ENCODE data around the gene IL1A. TPM values are rescaled to one million over a fixed set of nuclear protein-coding genes. Genes with fewer than 3 reads are reported as not detected.
A peak's percentile ranks its signal among the peaks of the same experiment; 100 is the strongest.

The IL1A gene
- total RNA-seq, 2 donors from 2014 or later: 0.25 to 12.3 TPM

GRCh38 chr2:112755444-112755843 is 28.8 kb downstream of the IL1A start:
- no peaks in the 10 kb centered on the region for H3K9me3 Mint-ChIP-seq
- peak; percentile 54 to 71 for ATAC-seq
- H3K4me3 Mint-ChIP-seq: no peak overlapping the region
- H3K27ac Mint-ChIP-seq: peak overlapping the region; percentile 5 to 85
- peaks cover 32% of the 10 kb centered on the region for H3K36me3 Mint-ChIP-seq
- H3K27me3 Mint-ChIP-seq: no peaks in the 10 kb centered on the region
- DNase-seq (ENCODE audit: low spot score): no peak
- peaks cover 44 to 47% of the 10 kb centered on the region in 2 donors for H3K4me1 Mint-ChIP-seq (ENCODE audit: low read depth in 2 of 2)

- Mint-ChIP-seq H3K9me3 (no peaks in the 10 kb centered on the region), H3K27ac (peak overlapping the region; percentile 5 to 85), H3K27me3 (no peaks in the 10 kb centered on the region), H3K36me3 (peaks cover 32% of the 10 kb centered on the region), H3K4me1 (ENCODE audit: low read depth in 2 of 2) (peaks cover 53 to 56% of the 10 kb centered on the region in 2 donors), H3K4me3 (peak overlapping the region; percentile 3)
- no peak for ATAC-seq
- no peak for DNase-seq (ENCODE audit: low spot score)
Measured at GRCh38 chr2:112754564-112754963, 29.7 kb downstream of the IL1A start.

GRCh38 chr2:112752667-112753066 is 31.6 kb downstream of the IL1A start:
- DNase-seq (ENCODE audit: low spot score): peak; percentile 63
- Mint-ChIP-seq H3K36me3 (peaks cover 27% of the 10 kb centered on the region), H3K9me3 (no peaks in the 10 kb centered on the region), H3K4me3 (peak overlapping the region; percentile 47), H3K27me3 (no peaks in the 10 kb centered on the region), H3K4me1 (ENCODE audit: low read depth in 2 of 2) (peaks cover 49 to 54% of the 10 kb centered on the region in 2 donors), H3K27ac (peak overlapping the region; percentile 24 to 85)
- peak; percentile 61 for ATAC-seq

- Mint-ChIP-seq H3K9me3 (no peaks in the 10 kb centered on the region), H3K4me3 (no peak overlapping the region), H3K27me3 (no peaks in the 10 kb centered on the region), H3K36me3 (peaks cover 27% of the 10 kb centered on the region), H3K27ac (peak overlapping the region in 1 of 2 donors; percentile 85), H3K4me1 (ENCODE audit: low read depth in 2 of 2) (peaks cover 49 to 52% of the 10 kb centered on the region in 2 donors)
- ATAC-seq (no peak), DNase-seq (ENCODE audit: low spot score) (no peak)
Measured at GRCh38 chr2:112751451-112752197, 32.7 kb downstream of the IL1A start.

GRCh38 chr2:112750560-112750843 is 33.8 kb downstream of the IL1A start:
- Mint-ChIP-seq H3K4me1 (ENCODE audit: low read depth in 2 of 2) (peaks cover 40 to 44% of the 10 kb centered on the region in 2 donors), H3K36me3 (peaks cover 16% of the 10 kb centered on the region), H3K9me3 (no peaks in the 10 kb centered on the region), H3K27ac (peak overlapping the region; percentile 71 to 85), H3K4me3 (peak overlapping the region; percentile 54), H3K27me3 (no peaks in the 10 kb centered on the region)
- DNase-seq (ENCODE audit: low spot score) (no peak), ATAC-seq (no peak)

GRCh38 chr2:112749755-112750559 is 34.3 kb downstream of the IL1A start:
- DNase-seq (ENCODE audit: low spot score) (peak; percentile 89), ATAC-seq (peak; percentile 88 to 90)
- H3K27ac Mint-ChIP-seq: peak overlapping the region; percentile 71 to 85
- peaks cover 13% of the 10 kb centered on the region for H3K36me3 Mint-ChIP-seq
- H3K27me3 Mint-ChIP-seq: no peaks in the 10 kb centered on the region
- no peaks in the 10 kb centered on the region for H3K9me3 Mint-ChIP-seq
- peaks cover 36 to 40% of the 10 kb centered on the region in 2 donors for H3K4me1 Mint-ChIP-seq (ENCODE audit: low read depth in 2 of 2)
- peak overlapping the region; percentile 54 for H3K4me3 Mint-ChIP-seq

- H3K9me3 Mint-ChIP-seq: no peaks in the 10 kb centered on the region
- H3K27ac Mint-ChIP-seq: no peak overlapping the region
- ATAC-seq: no peak
- DNase-seq (ENCODE audit: low spot score): no peak
- H3K27me3 Mint-ChIP-seq: no peaks in the 10 kb centered on the region
- no peaks in the 10 kb centered on the region for H3K4me1 Mint-ChIP-seq (ENCODE audit: low read depth in 2 of 2)
- peaks cover 18% of the 10 kb centered on the region for H3K36me3 Mint-ChIP-seq
- no peak overlapping the region for H3K4me3 Mint-ChIP-seq
Measured at GRCh38 chr2:112740527-112740926, 43.8 kb downstream of the IL1A start.

- H3K4me3 Mint-ChIP-seq: no peak overlapping the region
- no peaks in the 10 kb centered on the region for H3K9me3 Mint-ChIP-seq
- ATAC-seq (no peak), DNase-seq (ENCODE audit: low spot score) (no peak)
- no peaks in the 10 kb centered on the region for H3K27me3 Mint-ChIP-seq
- no peaks in the 10 kb centered on the region for H3K4me1 Mint-ChIP-seq (ENCODE audit: low read depth in 2 of 2)
- H3K27ac Mint-ChIP-seq: no peak overlapping the region
- peaks cover 12% of the 10 kb centered on the region for H3K36me3 Mint-ChIP-seq
Measured at GRCh38 chr2:112737542-112738232, 46.6 kb downstream of the IL1A start.

GRCh38 chr2:112733871-112734270 is 50.4 kb downstream of the IL1A start:
- H3K4me3 Mint-ChIP-seq: no peak overlapping the region
- no peaks in the 10 kb centered on the region for H3K36me3 Mint-ChIP-seq
- H3K27me3 Mint-ChIP-seq: no peaks in the 10 kb centered on the region
- ATAC-seq: no peak
- no peaks in the 10 kb centered on the region for H3K9me3 Mint-ChIP-seq
- DNase-seq (ENCODE audit: low spot score): no peak
- no peak overlapping the region for H3K27ac Mint-ChIP-seq
- H3K4me1 Mint-ChIP-seq (ENCODE audit: low read depth in 2 of 2): no peaks in the 10 kb centered on the region

GRCh38 chr2:112733456-112733855 is 50.8 kb downstream of the IL1A start:
- H3K27me3 Mint-ChIP-seq: no peaks in the 10 kb centered on the region
- no peak overlapping the region for H3K4me3 Mint-ChIP-seq
- no peaks in the 10 kb centered on the region for H3K36me3 Mint-ChIP-seq
- no peaks in the 10 kb centered on the region for H3K9me3 Mint-ChIP-seq
- ATAC-seq (peak in 1 of 2 donors; percentile 44), DNase-seq (ENCODE audit: low spot score) (no peak)
- H3K4me1 Mint-ChIP-seq (ENCODE audit: low read depth in 2 of 2): no peaks in the 10 kb centered on the region
- no peak overlapping the region for H3K27ac Mint-ChIP-seq

GRCh38 chr2:112731479-112731878 is 52.8 kb downstream of the IL1A start:
- Mint-ChIP-seq H3K4me1 (ENCODE audit: low read depth in 2 of 2) (peaks cover 0 to 7% of the 10 kb centered on the region in 2 donors), H3K27ac (no peak overlapping the region), H3K27me3 (no peaks in the 10 kb centered on the region), H3K9me3 (no peaks in the 10 kb centered on the region), H3K4me3 (no peak overlapping the region), H3K36me3 (no peaks in the 10 kb centered on the region)
- DNase-seq (ENCODE audit: low spot score) (no peak), ATAC-seq (no peak)

GRCh38 chr2:112730791-112731190 is 53.5 kb downstream of the IL1A start:
- Mint-ChIP-seq H3K4me3 (no peak overlapping the region), H3K27ac (peak overlapping the region in 1 of 2 donors; percentile 12), H3K36me3 (no peaks in the 10 kb centered on the region), H3K9me3 (no peaks in the 10 kb centered on the region), H3K4me1 (ENCODE audit: low read depth in 2 of 2) (peaks cover 0 to 8% of the 10 kb centered on the region in 2 donors), H3K27me3 (no peaks in the 10 kb centered on the region)
- DNase-seq (ENCODE audit: low spot score) (no peak), ATAC-seq (no peak)

GRCh38 chr2:112730216-112730615 is 54.1 kb downstream of the IL1A start:
- H3K27ac Mint-ChIP-seq: no peak overlapping the region
- no peak for DNase-seq (ENCODE audit: low spot score)
- H3K36me3 Mint-ChIP-seq: no peaks in the 10 kb centered on the region
- no peaks in the 10 kb centered on the region for H3K9me3 Mint-ChIP-seq
- peaks cover 0 to 8% of the 10 kb centered on the region in 2 donors for H3K4me1 Mint-ChIP-seq (ENCODE audit: low read depth in 2 of 2)
- ATAC-seq: no peak
- no peak overlapping the region for H3K4me3 Mint-ChIP-seq
- no peaks in the 10 kb centered on the region for H3K27me3 Mint-ChIP-seq
